ENCODE results near the gene GPALPP1.
"Not testable (repeated sequence)": the region's sequence is repeated elsewhere in the genome, so short reads cannot be mapped to it uniquely, and the experiment has no call there.

GPALPP1 gene

DNA sequence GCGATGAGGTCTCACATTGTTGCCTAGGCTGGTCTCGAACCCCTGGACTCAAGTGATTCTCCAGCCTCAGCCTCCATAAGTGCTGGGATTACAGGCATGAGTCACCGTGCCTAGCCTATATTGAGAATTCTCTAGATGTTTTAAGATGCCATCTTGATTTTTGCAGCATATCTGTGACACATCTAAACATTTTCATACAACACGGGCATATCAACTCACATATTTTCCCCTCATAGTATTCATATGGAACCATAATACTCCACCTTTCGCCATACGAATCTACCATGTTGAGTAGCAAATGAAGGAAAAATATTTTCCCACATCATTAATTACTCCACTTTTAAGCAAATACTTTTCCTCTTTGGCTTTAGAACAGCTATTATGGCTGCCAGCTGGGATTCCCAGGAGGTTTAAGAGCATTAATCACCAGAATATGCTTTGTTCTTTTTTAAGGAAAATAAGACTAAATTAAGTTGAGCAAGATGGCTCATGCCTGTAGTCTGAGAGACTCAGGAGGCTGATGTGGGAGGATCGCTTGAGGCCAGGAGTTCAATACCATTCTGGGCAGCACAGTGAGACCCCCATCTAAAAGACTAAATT is 74.0 kb downstream of the GPALPP1 start:
- no peak for DNase-seq (ENCODE audit: low read depth in 2 of 2)

GRCh38 chr13:45063889-45064288 is 74.6 kb downstream of the GPALPP1 start:
- not testable (repeated sequence) for DNase-seq (ENCODE audit: low read depth in 2 of 2)

GRCh38 chr13:45064889-45065288 is 75.6 kb downstream of the GPALPP1 start:
- no peak for DNase-seq (ENCODE audit: low read depth in 2 of 2)

- DNase-seq (ENCODE audit: low read depth in 2 of 2): no peak
These were observed 79.0 kb downstream of the GPALPP1 start for GRCh38 chr13:45068036-45069001.

GRCh38 chr13:45073809-45074208 is 84.5 kb downstream of the GPALPP1 start:
- DNase-seq (ENCODE audit: low read depth in 2 of 2): no peak

- DNase-seq (ENCODE audit: low read depth in 2 of 2): no peak
These were observed 85.4 kb downstream of the GPALPP1 start for GRCh38 chr13:45074721-45075120.

DNA sequence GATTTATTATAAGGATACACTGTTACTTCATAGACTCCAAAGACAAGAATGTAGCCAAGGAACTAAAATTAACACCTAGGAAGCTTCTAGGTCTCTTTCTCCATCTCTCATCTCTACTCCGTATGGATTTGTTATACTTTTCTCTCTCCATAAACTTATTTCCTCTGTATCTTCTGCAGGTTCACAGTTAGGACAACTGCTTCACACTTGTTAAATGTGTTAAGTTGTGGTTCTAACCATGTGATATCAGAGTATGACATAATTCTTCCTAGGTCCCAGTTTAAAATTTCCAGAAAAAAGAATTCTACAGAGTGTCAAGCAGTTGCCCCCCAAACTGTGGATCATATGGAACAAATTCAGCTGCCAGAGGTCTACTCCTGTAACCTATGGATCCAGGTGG is 88.7 kb downstream of the GPALPP1 start:
- DNase-seq (ENCODE audit: low read depth in 2 of 2): no peak

All from stimulated activated CD8-positive, alpha-beta memory T cell treated with anti-CD3 and anti-CD28 coated beads, Interleukin-2, amount 100 ng/mL, for 48 hours (primary cell).